GM21515 (cell line): ENCODE results near the gene RPS6KA2.

Experiments used
- ATAC-seq: cut with Tn5 transposase; IDR thresholded peaks from one replicate; pipeline ENCODE4 v1.9.1; 2021; ENCODE audit not compliant: unreplicated experiment

Gene RPS6KA2

DNA sequence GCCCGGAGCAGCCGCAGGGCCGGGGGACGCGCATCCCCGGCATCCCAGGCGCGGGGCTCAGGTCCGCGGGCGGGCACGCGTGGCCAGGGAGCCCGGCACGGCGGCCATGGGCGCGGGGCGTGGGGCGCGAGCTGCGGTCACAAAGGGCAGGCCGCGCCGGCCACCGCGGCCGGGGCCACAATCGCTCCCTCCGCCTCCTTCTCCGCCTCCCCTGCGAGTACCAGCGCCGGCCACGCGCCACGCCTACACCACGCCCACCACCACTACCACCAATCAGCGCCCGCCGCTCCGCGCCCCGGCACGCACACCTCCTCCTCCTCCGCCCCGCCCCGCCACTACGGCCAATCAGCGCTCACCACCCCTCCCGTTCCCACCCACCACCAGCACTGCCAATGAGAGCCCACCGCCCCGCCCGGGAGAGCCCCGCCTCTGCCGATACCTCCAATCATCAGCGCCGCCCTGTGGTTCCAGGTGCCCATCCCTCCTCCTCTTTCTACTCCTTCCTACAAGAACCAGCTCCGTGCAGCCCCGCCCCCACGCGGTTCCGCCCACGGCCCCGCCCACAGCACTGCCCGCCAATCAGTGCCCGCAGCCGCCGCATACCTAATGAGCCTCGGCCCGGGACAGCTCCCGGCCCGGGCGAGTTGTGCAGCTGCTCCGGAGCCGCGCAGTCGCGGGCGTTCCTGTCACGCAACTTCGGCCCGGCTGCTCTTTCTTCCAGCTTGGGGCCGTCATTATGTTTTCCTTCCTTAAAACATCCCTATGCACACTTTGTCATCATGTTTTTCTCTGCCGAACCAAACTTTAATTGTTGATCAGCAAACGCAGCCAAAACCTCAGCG lies at the start of gene RPS6KA2:
TSS of gene RPS6KA2 (minus strand) at position 219 of the 842 bp plus-strand sequence. CDS start 232 bp downstream, outside the sequence.
- peak; percentile 91 for ATAC-seq

GRCh38 chr6:166676270-166676860 lies 49.3 kb upstream of the RPS6KA2 start:
- ATAC-seq, result no peak

GRCh38 chr6:166675736-166676135 lies 48.7 kb upstream of the RPS6KA2 start:
- no peak for ATAC-seq

- ATAC-seq, result no peak
Observed at GRCh38 chr6:166673309-166673708, 46.3 kb upstream of the RPS6KA2 start.

- ATAC-seq, result no peak
Observed at GRCh38 chr6:166672624-166673206, 45.7 kb upstream of the RPS6KA2 start.

DNA sequence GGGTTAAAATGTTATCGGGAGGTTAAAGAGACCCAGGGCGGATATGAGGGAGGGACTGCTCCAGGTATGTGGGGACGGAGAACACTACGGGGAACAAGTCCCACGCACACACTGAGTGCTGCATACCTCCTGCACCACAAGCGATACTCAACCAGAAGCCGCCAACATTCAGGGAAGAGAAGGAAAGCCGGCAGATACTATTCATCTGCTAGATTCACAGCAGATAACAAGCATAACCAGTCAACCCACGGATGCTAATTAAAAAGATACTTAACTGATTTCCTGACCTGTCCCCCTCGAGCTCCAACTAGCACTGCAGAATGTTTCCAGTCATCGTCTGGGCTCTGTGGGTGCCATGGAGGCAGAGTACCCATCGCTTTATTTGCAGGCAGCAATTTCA lies 45.1 kb upstream of the RPS6KA2 start:
- ATAC-seq, result no peak

DNA sequence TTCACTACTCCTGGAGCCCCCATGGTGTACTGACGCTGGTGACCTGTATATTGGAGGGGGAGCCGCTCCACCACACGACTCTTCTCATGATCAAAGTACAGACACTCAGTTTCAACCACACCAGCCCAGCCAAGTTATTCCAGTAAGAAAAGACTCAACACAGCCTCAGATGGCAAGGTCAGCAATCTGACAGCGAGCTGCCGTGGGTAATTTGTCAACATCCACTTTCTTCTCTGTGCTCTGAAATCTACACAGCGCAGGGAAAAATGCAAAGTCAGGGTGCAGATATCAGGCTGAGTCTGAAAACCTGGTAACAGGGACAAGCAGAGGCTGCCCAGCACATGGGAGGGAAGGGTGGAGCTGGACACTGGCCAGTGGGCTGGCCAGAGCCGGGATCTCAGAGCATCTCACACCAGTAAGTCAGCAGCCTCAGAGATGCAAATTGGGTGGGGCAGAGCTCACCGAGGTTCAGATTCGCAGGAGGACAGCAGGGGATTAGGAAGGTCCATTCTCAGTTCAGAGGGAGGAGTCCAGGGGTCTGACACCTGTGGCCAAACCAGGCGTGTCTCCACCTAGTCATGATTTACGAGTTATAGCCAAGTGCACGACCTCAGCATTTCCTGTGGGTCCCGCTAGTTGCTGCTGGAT lies 44.5 kb upstream of the RPS6KA2 start:
- ATAC-seq, result no peak

DNA sequence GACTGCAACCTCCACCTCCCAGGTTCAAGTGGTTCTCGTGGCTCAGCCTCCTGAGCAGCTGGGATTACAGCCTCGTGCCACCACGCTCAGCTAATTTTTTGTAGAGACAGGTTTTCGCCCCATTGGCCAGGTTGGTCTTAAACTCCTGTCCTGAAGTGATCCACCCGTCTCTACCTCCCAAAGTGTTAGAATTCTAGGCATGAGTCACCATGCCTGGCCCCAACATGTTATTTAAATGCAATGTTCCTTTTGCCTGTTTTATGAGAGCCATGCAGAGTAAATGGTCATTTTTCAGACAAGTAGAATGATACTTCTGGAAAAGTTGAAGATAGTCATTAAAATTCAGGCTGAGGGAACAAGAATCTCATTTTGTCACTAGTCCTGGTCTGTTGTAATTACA lies 43.8 kb upstream of the RPS6KA2 start:
- no peak for ATAC-seq

DNA sequence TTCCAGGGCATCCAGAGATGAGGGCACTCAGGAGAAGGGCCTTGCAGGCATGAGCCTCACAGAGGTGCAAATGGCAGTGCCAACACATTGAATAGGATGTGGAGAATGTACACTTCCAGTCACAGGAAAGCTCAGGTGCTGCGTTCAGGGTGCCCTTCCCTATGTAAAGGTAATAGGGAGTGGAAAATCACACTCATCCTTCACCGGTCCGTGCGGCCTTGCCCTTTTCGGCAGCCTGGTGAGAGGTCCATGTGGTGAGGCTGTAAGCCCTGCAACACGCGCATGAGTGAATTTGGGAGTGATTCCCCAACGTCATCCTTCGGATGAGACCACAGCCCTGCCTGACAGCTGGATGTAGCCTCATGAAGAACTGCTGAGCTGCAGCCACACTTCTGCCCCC lies 43.0 kb upstream of the RPS6KA2 start:
- ATAC-seq, result no peak

DNA sequence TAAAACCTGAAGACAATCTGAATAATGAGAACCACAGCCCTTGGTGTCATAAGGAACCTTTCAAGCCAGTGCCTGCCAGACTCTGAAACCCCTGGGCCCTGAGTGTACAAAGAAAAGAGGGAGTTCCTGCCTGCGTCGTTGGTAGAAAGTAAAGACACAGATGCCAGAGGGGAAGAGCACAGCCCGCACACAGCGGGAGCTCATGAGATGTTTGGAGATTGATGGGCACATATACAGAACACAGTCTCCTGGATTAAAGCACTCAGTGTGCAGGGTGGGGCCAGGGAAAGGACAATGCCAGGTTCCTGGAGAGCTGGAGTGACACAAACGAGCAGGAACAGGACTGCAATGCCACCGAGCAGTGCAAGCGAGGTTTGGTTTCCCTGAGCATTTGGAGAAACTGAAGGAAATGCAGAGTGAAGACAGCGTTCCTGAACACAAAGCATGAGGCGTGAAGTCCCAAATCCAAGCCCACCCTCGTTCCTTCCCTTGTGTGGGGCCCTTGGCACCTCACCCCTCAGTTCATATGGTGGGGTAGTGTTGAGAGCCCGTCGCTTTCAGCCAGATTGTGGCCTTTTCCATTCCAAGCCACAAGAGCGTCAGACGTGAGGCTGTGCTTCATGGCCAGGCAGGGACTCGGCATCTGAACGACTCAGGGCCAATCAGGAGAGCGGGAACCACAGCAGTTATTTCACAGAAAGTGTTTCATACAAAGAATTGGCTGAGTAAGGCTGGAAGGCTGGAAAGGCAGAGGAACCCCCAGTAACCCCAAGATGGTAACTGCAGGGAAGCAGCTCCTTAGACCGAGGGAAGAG lies 41.0 kb upstream of the RPS6KA2 start:
- ATAC-seq, result no peak

- ATAC-seq, result no peak
Observed at GRCh38 chr6:166664135-166664534, 37.1 kb upstream of the RPS6KA2 start.

DNA sequence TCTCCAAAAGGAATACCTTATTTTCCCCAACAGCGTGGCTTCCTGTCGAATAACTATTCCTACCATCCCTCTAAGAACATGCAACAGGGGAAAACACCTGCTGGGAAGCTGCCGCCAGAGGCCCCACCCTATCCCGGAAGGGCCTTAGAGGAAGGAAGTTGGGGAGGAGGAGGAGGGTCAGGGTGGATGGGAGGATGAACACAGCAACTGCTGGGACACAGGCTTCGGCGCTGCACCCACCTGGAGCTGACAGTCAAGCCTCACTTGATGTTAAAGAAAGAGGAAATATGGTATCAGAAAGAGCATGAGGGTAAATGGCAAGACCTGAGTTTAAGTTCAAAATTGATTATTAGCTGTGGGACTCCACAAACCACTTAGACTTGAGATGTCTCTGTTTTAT lies 36.5 kb upstream of the RPS6KA2 start:
- no peak for ATAC-seq

- ATAC-seq, result no peak
Observed at GRCh38 chr6:166662690-166663089, 35.6 kb upstream of the RPS6KA2 start.

- ATAC-seq, result no peak
Observed at GRCh38 chr6:166661327-166662085, 34.5 kb upstream of the RPS6KA2 start.

DNA sequence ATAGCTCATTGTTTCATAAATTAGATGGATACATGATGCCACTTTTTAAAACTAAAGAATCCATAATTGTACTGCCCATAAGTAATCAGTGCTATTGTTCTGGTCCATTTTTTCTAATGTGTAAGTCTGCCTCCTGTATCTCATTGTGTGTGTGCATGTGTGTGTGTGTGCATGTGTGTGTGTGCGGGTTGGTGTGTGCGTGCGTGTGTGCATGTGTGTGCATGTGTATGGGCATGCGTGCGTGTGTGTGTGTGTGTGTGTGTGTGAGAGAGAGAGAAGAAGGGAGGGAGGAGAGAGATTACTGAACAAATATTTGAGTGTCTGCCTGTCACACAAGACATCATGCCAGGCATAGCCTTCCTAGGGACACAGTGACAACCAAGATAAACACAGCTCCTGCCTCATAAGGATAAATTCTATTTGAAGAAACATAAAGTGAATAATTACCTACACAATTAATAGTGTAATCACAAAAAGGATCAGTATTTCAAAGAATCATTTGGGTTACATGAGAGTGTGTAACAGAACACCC lies 33.2 kb upstream of the RPS6KA2 start:
- no peak for ATAC-seq

GRCh38 chr6:166659581-166659980 lies 32.5 kb upstream of the RPS6KA2 start:
- ATAC-seq, result no peak

- ATAC-seq, result no peak
Observed at GRCh38 chr6:166658792-166659150, 31.7 kb upstream of the RPS6KA2 start.

DNA sequence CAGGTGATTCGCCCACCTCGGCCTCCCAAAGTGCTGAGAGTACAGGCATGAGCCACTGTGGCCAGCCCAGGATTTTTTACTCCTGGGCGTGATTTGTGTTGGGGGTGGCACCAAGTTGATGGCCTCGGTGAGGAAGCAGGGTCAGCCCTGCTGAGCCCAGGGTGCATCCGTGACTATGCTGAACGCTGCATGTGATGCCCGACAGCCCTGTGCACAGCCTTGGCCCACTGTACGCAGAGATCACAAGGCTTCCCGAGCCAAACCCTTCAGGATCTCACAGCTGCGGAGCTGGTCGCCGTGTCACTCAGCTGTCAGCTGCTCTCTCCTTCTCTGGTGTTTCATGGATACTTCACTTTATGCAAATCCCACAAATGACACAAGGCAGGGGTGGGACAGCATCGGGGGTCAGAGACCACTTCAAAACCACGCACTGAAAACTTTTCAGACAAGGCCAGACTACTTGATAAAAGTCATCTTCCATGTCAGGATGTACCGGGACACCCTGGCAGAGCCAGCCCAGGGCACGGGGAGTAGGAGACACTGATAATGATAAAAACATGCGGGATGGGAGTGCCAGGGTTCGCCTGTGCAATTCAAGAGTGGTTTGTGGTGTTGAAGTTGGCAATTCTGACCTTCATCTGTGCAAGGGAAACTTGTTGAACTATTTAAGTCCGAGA lies 31.2 kb upstream of the RPS6KA2 start:
- no peak for ATAC-seq

DNA sequence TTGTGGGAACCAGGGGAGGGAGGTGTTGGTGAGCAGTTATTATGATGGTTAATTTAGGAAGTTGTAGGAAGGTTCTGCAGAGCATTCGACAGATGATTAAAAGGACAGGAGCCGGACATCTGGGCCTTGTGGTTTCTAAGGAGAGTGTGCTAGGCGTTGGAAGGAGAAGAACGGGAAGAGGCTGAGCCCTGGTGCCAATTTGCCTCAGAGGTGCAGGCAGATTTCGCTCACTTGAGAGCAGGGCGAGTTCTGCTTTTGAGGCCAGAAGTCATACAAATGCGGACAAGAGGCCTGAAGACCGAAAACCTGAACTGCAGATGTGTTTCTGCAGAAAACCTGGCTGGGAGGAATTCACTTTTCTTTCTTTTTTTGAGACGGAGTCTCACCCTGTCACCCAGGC lies 30.5 kb upstream of the RPS6KA2 start:
- ATAC-seq, result no peak
